Neural cell (in vitro differentiated cells): ENCODE measurements around the gene ZNF853. TPM values are rescaled to one million over a fixed set of nuclear protein-coding genes. Genes with fewer than 3 reads are reported as not detected.
"Not testable (repeated sequence)": the region's sequence is repeated elsewhere in the genome, so short reads cannot be mapped to it uniquely, and the experiment has no call there.

Source experiments
- H2AFZ ChIP-seq: fragments of 200-600, 300-800 bp; sonication (generic), shearing (Covaris generic); 2 replicates; pipeline ENCODE4 v1.6.0; 2014; ENCODE audit warnings: low read depth, mild to moderate bottlenecking, antibody characterized with exemption, low read length, moderate library complexity
- H3F3A ChIP-seq: fragments of 200-600 bp; shearing (Covaris generic); 2 replicates; pipeline ENCODE4 v1.6.1; 2016; ENCODE audit warnings: mild to moderate bottlenecking, moderate library complexity, mixed read lengths, antibody characterized with exemption, low read length; ENCODE audit not compliant: insufficient read depth, poor library complexity, severe bottlenecking
- H3K27ac ChIP-seq: fragments of 200-600, 300-800 bp; sonication (generic), shearing (Covaris generic); 2 replicates; pipeline ENCODE4 v1.5.1; 2014; ENCODE audit warnings: mild to moderate bottlenecking, low read length, moderate library complexity
- H3K27me3 ChIP-seq: fragments of 300-800, 200-600 bp; sonication (generic), shearing (Covaris generic); 2 replicates; pipeline ENCODE4 v1.6.0; 2014; ENCODE audit warnings: mild to moderate bottlenecking, low read depth, low read length, moderate library complexity; ENCODE audit not compliant: insufficient read depth
- H3K36me3 ChIP-seq: fragments of 300-800, 200-600 bp; sonication (generic), shearing (Covaris generic); 2 replicates; pipeline ENCODE4 v1.5.1; 2014; ENCODE audit warnings: mild to moderate bottlenecking, antibody characterized with exemption, low read length, moderate library complexity; ENCODE audit not compliant: insufficient read depth
- H3K4me2 ChIP-seq: fragments of 300-800, 200-600 bp; sonication (generic), shearing (Covaris generic); 2 replicates; pipeline ENCODE4 v1.6.0; 2014; ENCODE audit warnings: mild to moderate bottlenecking, low read length
- H3K4me3 ChIP-seq: fragments of 300-800, 200-600 bp; sonication (generic), shearing (Covaris generic); 2 replicates; pipeline ENCODE4 v1.5.1; 2014; ENCODE audit warnings: mild to moderate bottlenecking, low read length, moderate library complexity
- H3K79me2 ChIP-seq: fragments of 200-600 bp; shearing (Covaris generic); replicated peaks from 2 replicates; pipeline ENCODE4 v1.6.0; 2014; ENCODE audit warnings: mild to moderate bottlenecking, low read length, moderate library complexity; ENCODE audit not compliant: insufficient read depth
- H3K9ac ChIP-seq: fragments of 300-800, 200-600 bp; sonication (generic), shearing (Covaris generic); 2 replicates; pipeline ENCODE4 v1.6.1; 2016; ENCODE audit warnings: mild to moderate bottlenecking, low read length, mixed read lengths
- H3K9me2 ChIP-seq: fragments of 200-600 bp; shearing (Covaris generic); 2 replicates; pipeline ENCODE4 v1.6.1; 2016; ENCODE audit warnings: mild to moderate bottlenecking, low read length, mixed read lengths; ENCODE audit not compliant: insufficient read depth
- H3K9me3 ChIP-seq: fragments of 200-600, 300-800 bp; sonication (generic), shearing (Covaris generic); 2 replicates; pipeline ENCODE4 v1.6.1; 2016; ENCODE audit warnings: mild to moderate bottlenecking, mixed run types, low read length, moderate library complexity, mixed read lengths
- H4K20me1 ChIP-seq: fragments of 200-600 bp; shearing (Covaris generic); 2 replicates; pipeline ENCODE4 v1.6.1; 2016; ENCODE audit warnings: mild to moderate bottlenecking, mixed run types; ENCODE audit not compliant: insufficient read depth
- EP300 ChIP-seq: fragments of 450-650 bp; conservative IDR thresholded peaks from 2 replicates; pipeline ENCODE4 v1.6.1; 2014; ENCODE audit warnings: antibody characterized with exemption, mild to moderate bottlenecking, moderate library complexity; ENCODE audit not compliant: poor library complexity, severe bottlenecking
- EZH2 ChIP-seq: fragments of 200-600, 300-800 bp; shearing (Covaris generic), sonication (generic); IDR thresholded peaks from 2 replicates; pipeline ENCODE4 v1.6.1; 2014; ENCODE audit warnings: antibody characterized with exemption, low read length, borderline replicate concordance, mild to moderate bottlenecking; ENCODE audit not compliant: insufficient read depth, poor library complexity, severe bottlenecking
- MXI1 ChIP-seq: fragments of 450-650 bp; conservative IDR thresholded peaks from 2 replicates; pipeline ENCODE4 v1.6.1; 2014; ENCODE audit warnings: antibody characterized with exemption, mild to moderate bottlenecking; ENCODE audit not compliant: poor library complexity, severe bottlenecking
- POLR2AphosphoS5 ChIP-seq: IDR thresholded peaks from 2 replicates; pipeline ENCODE4 v1.6.1; 2012
- RAD21 ChIP-seq: fragments of 450-650 bp; conservative IDR thresholded peaks from 2 replicates; pipeline ENCODE4 v1.6.1; 2014; ENCODE audit warnings: antibody characterized with exemption, mild to moderate bottlenecking, moderate library complexity
- SMC3 ChIP-seq: fragments of 450-650 bp; conservative IDR thresholded peaks from 2 replicates; pipeline ENCODE4 v1.6.1; 2014; ENCODE audit warnings: antibody characterized with exemption, mild to moderate bottlenecking, moderate library complexity; ENCODE audit not compliant: poor library complexity
- TAF1 ChIP-seq: IDR thresholded peaks from 2 replicates; pipeline ENCODE4 v1.6.1; 2012; ENCODE audit warnings: low read depth
- polyA plus RNA-seq: library from polyadenylated mRNA; depleted of rRNA; stranded (reverse); fragments of >200 nt; gene quantifications from 2 replicates; pipeline ENCODE4 v1.2.3, GENCODE V29; 2014
- TF ChIP-seq, protein P1 (sequence below): fragments of 450-650 bp; IDR thresholded peaks from 2 replicates; pipeline ENCODE4 v1.5.1; 2014; ENCODE audit warnings: antibody characterized with exemption, mild to moderate bottlenecking, moderate library complexity; ENCODE audit not compliant: poor library complexity, severe bottlenecking
- TF ChIP-seq, protein P2 (sequence below): IDR thresholded peaks from 2 replicates; pipeline ENCODE4 v1.6.1; 2012; ENCODE audit warnings: borderline replicate concordance

Gene ZNF853
- polyA plus RNA-seq, 1 donor from 2014 or later, result 8.7 TPM

DNA sequence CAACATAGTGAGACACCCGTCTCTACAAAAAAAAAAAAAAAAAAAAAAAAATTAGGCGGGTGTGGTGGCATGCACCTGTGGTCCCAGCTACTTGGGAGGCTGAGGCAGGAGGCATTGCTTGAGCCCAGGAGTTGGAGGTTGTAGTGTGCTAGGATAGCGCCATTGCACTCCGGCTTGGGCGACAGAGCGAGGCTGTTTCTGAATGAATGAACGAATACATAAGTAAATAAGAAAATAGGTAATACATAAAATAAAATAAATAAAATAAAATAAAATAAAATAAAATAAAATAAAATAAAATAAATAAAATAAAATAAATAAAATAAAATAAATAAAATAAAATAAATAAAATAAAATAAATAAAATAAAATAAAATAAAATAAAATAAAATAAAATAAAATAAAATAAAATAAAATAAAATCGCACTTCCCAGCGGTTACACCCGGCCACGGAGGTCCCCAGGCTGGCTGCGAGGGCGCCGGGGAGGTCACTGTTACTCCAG is 38.5 kb upstream of the ZNF853 start:
- not testable (repeated sequence) for H3K79me2 ChIP-seq, H4K20me1 ChIP-seq, H3K4me2 ChIP-seq, H3K27me3 ChIP-seq, H3K9me3 ChIP-seq, H3K9me2 ChIP-seq, H3K36me3 ChIP-seq, H3F3A ChIP-seq
- H3K9ac ChIP-seq, result peak overlapping the region; percentile 89
- H2AFZ ChIP-seq, result peak overlapping the region; percentile 65
- peak overlapping the region; percentile 76 for H3K27ac ChIP-seq
- peak overlapping the region; percentile 81 for H3K4me3 ChIP-seq

DNA sequence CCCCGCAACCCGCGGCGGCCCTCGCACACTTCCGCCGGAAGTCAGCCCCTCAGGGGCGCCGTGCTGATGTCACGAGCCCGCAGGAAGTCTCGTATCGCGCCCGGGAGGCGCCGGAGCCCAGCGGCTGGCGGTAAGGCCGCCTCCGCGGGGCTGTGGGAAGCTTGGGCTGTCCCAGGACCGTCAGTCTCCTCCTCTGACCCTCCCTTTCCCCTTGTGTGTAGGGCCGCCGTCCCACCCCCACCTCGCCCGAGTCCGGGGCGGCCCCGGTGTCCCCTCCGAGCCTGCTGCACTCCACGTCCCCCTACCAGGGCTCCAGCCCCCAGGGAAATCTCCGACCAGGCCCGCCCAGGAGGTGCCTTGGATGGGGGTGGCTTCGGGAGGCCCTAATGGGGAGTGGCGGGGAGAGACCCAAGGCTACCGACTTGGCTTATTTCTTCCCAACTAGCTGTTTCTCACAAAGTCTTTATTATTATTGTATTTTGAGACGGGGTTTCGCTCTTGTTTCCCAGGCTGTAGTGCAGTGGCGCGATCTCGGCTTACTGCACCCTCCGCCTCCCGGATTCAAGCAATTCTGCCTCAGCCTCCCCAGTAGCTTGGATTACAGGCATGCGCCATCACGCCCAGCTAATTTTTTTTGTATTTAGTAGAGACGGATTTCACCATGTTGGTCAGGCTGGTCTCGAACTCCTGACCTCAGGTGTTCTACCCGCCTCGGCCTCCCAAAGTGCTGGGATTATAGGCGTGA is 37.9 kb upstream of the ZNF853 start, which contains the start of gene ZDHHC4:
ZDHHC4 (plus strand) TSS at position 86 of the 745 bp plus-strand sequence. CDS start 3,108 bp downstream, outside the sequence.
- peak; percentile 57 for TF ChIP-seq EP300
- TF ChIP-seq, protein P1, sequence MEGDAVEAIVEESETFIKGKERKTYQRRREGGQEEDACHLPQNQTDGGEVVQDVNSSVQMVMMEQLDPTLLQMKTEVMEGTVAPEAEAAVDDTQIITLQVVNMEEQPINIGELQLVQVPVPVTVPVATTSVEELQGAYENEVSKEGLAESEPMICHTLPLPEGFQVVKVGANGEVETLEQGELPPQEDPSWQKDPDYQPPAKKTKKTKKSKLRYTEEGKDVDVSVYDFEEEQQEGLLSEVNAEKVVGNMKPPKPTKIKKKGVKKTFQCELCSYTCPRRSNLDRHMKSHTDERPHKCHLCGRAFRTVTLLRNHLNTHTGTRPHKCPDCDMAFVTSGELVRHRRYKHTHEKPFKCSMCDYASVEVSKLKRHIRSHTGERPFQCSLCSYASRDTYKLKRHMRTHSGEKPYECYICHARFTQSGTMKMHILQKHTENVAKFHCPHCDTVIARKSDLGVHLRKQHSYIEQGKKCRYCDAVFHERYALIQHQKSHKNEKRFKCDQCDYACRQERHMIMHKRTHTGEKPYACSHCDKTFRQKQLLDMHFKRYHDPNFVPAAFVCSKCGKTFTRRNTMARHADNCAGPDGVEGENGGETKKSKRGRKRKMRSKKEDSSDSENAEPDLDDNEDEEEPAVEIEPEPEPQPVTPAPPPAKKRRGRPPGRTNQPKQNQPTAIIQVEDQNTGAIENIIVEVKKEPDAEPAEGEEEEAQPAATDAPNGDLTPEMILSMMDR, result no peak
- no peak for TF ChIP-seq EZH2
- no peak for TF ChIP-seq TAF1
- TF ChIP-seq MXI1, result peak; percentile 37
- peak; percentile 92 for TF ChIP-seq POLR2AphosphoS5
- TF ChIP-seq SMC3, result no peak
- TF ChIP-seq, protein P2, sequence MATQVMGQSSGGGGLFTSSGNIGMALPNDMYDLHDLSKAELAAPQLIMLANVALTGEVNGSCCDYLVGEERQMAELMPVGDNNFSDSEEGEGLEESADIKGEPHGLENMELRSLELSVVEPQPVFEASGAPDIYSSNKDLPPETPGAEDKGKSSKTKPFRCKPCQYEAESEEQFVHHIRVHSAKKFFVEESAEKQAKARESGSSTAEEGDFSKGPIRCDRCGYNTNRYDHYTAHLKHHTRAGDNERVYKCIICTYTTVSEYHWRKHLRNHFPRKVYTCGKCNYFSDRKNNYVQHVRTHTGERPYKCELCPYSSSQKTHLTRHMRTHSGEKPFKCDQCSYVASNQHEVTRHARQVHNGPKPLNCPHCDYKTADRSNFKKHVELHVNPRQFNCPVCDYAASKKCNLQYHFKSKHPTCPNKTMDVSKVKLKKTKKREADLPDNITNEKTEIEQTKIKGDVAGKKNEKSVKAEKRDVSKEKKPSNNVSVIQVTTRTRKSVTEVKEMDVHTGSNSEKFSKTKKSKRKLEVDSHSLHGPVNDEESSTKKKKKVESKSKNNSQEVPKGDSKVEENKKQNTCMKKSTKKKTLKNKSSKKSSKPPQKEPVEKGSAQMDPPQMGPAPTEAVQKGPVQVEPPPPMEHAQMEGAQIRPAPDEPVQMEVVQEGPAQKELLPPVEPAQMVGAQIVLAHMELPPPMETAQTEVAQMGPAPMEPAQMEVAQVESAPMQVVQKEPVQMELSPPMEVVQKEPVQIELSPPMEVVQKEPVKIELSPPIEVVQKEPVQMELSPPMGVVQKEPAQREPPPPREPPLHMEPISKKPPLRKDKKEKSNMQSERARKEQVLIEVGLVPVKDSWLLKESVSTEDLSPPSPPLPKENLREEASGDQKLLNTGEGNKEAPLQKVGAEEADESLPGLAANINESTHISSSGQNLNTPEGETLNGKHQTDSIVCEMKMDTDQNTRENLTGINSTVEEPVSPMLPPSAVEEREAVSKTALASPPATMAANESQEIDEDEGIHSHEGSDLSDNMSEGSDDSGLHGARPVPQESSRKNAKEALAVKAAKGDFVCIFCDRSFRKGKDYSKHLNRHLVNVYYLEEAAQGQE, result peak; percentile 51
- no peak for TF ChIP-seq RAD21
- H3K4me2 ChIP-seq, result peak within 1 kb of the TSS; percentile 39
- no peaks in the 10 kb centered on the region for H3K9me3 ChIP-seq
- H3K27me3 ChIP-seq, result no peaks in the 10 kb centered on the region
- H3K79me2 ChIP-seq, result no peaks in the 10 kb centered on the region
- peak within 1 kb of the TSS; percentile 76 for H3K27ac ChIP-seq
- peak within 1 kb of the TSS; percentile 65 for H2AFZ ChIP-seq
- H4K20me1 ChIP-seq, result no peaks in the 10 kb centered on the region
- H3K4me3 ChIP-seq, result peak within 1 kb of the TSS; percentile 81
- H3K9me2 ChIP-seq, result no peaks in the 10 kb centered on the region
- no peaks in the 10 kb centered on the region for H3K36me3 ChIP-seq
- peak within 1 kb of the TSS; percentile 89 for H3K9ac ChIP-seq
- H3F3A ChIP-seq, result no peaks in the 10 kb centered on the region
